HCEC 1CT (cell line): Measurements from ENCODE around the gene MBD3L2.
A peak's percentile ranks its signal among the peaks of the same experiment; 100 is the strongest.
"Not testable (repeated sequence)": the region's sequence is repeated elsewhere in the genome, so short reads cannot be mapped to it uniquely, and the experiment has no call there.

Experiments used
- DNase-seq: peaks from one replicate; pipeline ENCODE4 v3.0.0-alpha.2; 2017

Gene MBD3L2

GRCh38 chr19:7049021-7049420 is at the start of gene MBD3L2:
MBD3L2 (plus strand) TSS chr19:7049321; CDS start chr19:7049374, 53 bp downstream.
- DNase-seq, result not testable (repeated sequence)

GRCh38 chr19:6999933-7000332 is 49.2 kb upstream of the MBD3L2 start:
- DNase-seq, result no peak

DNA sequence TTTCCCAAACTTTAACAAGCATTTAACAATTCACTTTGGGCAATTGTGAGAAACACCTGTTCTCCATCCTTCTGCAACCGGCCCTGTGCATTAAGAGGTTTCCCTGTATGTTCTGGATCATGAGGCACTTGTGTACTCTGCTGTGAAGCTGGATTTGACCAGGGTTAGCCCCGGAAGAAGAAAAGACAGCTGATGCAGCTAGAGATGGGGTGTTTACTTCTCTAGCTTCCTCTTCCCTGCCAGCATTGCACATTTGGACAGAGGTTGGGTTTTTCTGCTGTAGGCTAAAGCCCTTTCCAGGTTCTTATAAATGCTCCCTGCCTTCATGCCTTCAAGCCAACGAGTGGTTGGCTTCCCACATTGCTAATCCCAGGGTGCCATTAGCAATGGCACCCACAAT is 48.8 kb upstream of the MBD3L2 start:
- DNase-seq, result no peak

DNA sequence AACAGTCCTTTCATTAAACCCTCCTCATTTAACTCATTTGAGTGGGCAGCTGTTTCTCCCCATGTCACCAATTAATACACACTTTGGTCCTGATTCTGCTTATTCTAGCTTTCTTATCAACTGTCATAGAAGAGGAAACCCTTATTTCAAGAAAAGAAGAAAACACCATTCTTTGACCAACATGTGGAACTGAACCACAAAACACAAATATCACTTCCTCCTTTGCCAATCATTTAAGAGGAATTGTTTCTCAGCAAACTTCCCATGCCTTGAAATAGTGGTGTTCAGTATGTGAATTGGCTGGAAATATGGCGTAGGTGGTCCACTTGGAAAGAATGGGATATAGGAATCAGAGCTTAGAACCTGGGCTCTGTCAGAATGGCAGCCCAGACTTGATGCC is 48.3 kb upstream of the MBD3L2 start:
- DNase-seq, result no peak

GRCh38 chr19:7004313-7004931 is 44.7 kb upstream of the MBD3L2 start:
- DNase-seq, result peak; percentile 20

- DNase-seq, result no peak
These were observed 42.9 kb upstream of the MBD3L2 start for GRCh38 chr19:7006135-7006704.

DNA sequence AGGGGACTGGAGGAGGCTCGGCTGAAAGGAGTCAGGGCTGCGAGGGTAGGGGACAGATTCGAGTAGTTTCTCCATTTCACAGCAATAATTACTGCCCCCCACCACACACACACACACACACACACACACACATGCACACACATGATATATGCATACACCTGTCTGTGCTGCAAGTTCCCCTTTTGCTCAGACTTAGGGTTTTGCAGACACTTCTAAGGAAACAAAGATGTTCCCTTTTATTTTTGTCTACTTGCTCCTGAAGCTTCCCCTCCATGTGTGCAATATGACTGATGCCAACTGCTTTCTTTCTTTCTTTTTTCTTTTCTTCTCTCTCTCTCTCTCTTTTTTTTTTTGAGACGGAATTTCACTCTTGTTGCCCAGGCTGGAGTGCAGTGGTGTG is 41.3 kb upstream of the MBD3L2 start:
- DNase-seq, result no peak

- no peak for DNase-seq
These were observed 38.2 kb upstream of the MBD3L2 start for GRCh38 chr19:7010722-7011593.

GRCh38 chr19:7013678-7014077 is 35.4 kb upstream of the MBD3L2 start:
- peak; percentile 59 for DNase-seq

DNA sequence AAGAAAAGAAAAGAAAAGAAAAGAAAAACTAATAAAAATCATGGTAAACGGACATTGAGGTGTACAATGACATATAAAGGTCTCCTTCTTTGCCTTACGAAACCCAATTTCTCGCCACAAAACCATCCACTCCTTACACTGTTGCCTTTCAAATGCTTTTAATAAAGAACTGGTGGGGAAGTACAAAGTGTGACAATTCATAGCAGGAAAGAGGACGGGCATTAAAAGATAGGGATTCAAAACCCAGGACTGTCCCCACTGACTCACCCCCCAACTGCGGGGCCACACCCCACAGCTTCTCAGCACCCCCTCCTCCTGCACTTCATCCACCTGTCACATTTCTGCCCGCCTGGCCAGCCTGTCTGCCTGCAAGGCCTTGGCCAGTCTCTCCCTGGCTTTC is 30.3 kb upstream of the MBD3L2 start:
- DNase-seq, result no peak

DNA sequence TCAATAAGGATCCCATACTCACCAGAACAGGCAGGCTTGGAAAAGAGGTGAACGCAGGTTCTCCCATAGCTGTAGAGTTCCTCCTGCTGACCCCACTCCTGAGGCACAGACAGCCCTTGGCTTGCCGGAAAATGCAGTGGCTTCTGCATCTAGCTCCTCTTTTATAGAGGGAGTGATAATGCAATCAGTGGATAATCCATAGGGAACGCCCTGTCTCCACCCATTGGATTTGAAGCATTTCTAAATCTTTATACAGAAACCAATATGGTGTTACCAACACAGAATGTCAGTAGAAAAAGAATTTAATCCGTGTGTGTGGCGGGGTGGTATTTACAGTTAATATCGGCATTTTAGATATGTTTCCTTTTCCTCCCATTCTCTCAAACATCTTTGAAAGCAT is 27.8 kb upstream of the MBD3L2 start, which contains the start of gene MBD3L2B:
Gene MBD3L2B (minus strand): TSS at position 101 of the 400 bp plus-strand sequence. CDS start 34 bp downstream, at position 67.
- DNase-seq, result not testable (repeated sequence)

GRCh38 chr19:7028790-7029189 is 20.3 kb upstream of the MBD3L2 start:
- not testable (repeated sequence) for DNase-seq

DNA sequence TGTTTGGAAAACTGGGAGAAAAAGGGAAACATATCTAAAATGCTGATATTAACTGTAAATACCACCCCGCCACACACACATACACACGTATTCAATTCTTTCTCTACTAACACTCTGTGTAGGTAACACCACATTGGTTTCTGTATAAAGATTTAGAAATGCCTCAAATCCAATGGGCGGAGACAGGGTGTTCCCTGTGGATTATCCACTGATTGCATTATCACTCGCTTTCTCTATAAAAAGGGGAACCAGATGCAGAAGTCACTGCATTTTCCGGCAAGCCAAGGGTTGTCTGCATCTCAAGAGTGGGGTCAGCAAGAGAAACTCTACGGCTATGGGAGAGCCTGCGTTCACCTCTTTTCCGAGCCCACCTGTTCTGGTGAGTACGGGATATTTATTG is 18.8 kb upstream of the MBD3L2 start, which contains the start of gene MBD3L5:
Gene MBD3L5 (plus strand): TSS at position 301 of the 400 bp plus-strand sequence. CDS start 34 bp downstream, at position 335.
- not testable (repeated sequence) for DNase-seq

GRCh38 chr19:7040079-7040478 is 9.0 kb upstream of the MBD3L2 start, which contains the start of gene MBD3L4:
MBD3L4 (minus strand) TSS chr19:7040179; CDS start chr19:7040144, 35 bp downstream.
- DNase-seq, result not testable (repeated sequence)

DNA sequence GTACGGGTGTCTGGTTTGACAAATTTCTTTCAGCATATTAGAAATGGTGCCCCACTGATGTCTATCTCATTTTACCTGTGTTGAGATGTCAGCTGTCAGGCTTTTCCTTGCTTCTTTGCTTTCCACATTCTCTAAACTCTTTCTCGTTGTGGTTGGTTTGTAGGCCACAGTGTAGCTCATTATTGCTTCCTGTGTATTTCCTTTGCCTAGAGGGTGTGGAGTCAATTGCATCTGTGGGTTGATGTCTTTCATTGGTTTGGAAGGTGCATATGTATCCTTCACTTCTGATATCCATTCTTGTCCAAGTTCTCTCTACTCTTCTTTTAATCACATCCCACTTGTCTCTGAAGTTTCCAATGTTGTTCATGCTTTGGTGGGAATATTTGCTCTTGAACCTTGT is 7.6 kb upstream of the MBD3L2 start:
- DNase-seq, result not testable (repeated sequence)

DNA sequence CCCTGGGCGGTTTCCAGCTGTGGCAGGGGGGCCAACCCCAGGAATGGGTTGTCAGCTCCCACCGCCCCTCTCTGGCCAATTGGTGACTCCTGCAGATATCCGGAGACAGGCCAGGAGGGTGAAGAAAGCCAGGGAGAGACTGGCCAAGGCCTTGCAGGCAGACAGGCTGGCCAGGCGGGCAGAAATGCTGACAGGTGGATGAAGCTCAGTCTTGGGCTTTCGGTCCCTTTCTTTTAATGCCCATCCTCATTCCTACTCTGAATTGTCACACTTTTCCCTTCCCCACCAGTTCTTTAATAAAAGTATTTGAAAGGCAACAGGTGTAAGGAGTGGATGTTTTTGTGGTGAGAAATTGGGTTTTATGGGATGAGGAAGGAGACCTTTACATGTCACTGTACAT is 2.3 kb downstream of the MBD3L2 start:
- not testable (repeated sequence) for DNase-seq

- not testable (repeated sequence) for DNase-seq
These were observed 3.8 kb downstream of the MBD3L2 start for GRCh38 chr19:7052896-7053295.

DNA sequence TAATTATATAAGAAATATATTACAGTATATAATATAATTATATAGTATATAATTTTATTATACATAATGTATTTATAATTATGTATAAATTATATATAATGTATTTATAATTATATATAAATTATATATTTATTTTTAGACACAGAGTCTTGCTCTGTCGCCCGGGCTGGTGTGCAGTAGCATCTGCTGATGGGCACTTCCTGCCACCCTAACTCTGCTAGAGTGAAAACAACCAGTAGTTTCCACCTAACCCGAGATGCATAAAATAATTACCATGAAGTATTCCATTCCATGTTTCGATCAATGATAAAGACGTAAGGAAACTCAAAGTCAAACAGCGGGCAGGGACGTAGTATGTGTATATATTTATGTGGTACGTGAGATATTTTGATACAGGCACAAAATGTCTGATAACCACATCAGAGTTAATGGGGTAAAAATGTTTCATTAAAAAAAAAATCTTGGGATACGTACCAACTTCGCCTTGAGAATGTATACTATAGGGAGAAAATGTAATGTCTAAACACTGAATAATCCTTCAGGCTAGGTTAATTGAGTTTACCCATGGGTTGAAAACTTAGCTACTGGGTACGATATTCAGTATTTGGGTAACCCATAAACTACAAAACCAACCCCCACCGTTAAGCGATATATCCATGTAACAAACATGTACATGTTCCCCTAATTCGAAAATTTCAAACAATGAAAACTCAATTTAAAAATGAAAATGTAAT is 5.7 kb downstream of the MBD3L2 start:
- not testable (repeated sequence) for DNase-seq

DNA sequence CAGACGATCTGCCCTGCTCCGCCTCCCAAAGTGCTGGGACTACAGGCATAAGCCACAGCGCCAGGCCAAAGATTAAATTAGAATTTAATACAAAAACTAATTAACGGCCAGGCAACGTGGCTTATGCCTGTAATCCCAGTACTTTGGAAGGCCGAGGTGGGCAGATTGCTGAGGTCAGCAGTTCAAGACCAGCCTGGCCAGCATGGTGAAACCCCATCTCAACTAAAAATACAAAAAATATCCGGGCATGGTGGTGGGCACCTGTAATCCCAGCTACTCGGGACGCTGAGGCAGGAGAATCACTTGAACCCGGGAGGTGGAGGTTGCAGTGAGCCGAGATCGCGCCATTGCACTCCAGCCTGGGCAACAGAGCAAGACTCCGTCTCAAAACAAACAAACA is 6.6 kb downstream of the MBD3L2 start:
- DNase-seq, result not testable (repeated sequence)

DNA sequence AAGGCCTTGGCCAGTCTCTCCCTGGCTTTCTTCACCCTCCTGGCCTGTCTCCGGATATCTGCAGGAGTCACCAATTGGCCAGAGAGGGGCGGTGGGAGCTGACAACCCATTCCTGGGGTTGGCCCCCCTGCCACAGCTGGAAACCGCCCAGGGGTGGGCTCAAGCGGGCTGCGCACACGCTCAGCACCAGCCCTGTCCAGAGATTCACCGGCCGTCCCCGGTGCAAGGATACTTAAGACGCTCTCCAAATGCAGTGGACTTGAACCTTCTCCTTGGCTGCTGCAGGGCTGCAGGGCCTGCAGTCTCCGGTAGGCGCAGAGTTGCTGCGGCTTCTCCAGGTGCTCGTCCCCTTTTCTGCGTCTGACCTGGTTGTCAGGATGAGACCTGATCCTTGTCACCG is 7.2 kb downstream of the MBD3L2 start:
- not testable (repeated sequence) for DNase-seq

DNA sequence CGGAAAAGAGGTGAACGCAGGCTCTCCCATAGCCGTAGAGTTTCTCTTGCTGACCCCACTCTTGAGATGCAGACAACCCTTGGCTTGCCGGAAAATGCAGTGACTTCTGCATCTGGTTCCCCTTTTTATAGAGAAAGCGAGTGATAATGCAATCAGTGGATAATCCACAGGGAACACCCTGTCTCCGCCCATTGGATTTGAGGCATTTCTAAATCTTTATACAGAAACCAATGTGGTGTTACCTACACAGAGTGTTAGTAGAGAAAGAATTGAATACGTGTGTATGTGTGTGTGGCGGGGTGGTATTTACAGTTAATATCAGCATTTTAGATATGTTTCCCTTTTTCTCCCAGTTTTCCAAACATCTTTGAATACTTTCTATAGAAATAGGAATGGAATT is 9.5 kb downstream of the MBD3L2 start, which contains the start of gene MBD3L3:
Gene MBD3L3 (minus strand): TSS at position 101 of the 400 bp plus-strand sequence. CDS start 71 bp downstream, at position 30.
- not testable (repeated sequence) for DNase-seq

GRCh38 chr19:7059977-7060376 is 10.9 kb downstream of the MBD3L2 start:
- not testable (repeated sequence) for DNase-seq
